ENCODE data around the gene RRP1.

RRP1 gene

DNA sequence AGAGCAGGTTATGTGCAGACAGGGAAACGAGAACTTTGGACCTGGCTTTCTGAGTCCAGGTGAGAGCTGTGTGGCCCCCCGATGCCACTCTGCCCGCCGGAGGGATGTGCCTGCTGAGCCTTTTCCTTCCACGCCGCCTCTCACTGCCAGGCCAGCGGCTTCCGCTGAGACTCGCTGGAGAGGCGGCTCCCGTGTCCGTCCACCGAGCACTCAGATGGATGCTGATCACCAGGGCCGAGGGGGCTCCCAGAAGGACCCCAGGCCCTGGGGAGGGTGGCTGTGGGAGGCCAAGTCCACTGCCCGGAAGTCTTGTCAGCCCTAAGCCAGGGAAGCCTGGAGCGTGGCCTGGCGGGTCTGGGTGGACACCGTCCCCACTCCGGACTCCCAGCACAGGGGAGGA lies 29.7 kb upstream of the RRP1 start:
- no peak for DNase-seq

DNA sequence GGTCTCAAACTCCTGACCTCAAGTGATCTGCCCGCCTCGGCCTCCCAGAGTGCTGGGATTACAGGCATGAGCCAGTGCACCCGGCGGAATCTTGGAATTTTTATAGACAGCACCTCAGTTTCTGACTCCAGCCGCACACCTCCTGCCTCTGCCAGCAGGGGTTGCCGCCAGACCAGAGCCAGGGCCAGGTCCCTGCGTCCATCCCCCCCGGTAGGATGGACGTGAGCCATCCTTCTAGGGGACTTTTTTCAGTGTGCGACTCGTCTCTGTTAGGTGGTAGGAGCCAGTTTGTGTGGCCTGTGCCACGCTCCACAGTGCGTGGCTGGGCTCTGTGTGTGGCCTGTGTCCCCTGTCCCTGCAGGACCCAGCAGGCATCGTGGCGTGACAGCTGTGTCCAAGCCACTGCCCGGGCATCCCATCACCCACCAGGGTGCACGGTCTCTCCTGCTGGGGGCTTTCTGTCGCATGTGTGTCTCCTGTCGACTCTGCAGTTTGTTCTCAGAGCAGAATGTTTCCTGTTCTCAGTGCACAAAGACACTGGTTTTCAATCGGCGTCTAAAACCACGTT lies 28.9 kb upstream of the RRP1 start:
- DNase-seq, result no peak

DNA sequence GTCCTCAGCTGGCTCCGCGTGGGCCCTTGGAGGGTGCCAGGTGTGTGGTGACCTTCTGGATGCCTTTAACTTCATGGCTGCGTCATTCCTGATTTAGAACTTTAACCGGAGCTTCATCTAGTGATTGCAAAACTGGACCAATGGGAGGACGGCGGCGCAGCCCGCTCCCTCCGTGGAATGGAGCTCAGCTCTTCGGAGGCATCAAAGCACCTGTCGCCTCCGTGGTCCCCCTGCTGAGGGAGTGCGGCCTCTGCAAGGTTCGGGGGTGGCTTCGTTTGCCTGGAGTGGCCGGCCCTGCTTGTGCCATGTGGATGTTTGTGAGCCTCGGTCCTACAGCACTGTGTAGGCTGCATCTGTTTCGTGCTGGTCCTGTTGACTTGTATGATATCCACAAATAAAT lies 27.5 kb upstream of the RRP1 start:
- no peak for DNase-seq

DNA sequence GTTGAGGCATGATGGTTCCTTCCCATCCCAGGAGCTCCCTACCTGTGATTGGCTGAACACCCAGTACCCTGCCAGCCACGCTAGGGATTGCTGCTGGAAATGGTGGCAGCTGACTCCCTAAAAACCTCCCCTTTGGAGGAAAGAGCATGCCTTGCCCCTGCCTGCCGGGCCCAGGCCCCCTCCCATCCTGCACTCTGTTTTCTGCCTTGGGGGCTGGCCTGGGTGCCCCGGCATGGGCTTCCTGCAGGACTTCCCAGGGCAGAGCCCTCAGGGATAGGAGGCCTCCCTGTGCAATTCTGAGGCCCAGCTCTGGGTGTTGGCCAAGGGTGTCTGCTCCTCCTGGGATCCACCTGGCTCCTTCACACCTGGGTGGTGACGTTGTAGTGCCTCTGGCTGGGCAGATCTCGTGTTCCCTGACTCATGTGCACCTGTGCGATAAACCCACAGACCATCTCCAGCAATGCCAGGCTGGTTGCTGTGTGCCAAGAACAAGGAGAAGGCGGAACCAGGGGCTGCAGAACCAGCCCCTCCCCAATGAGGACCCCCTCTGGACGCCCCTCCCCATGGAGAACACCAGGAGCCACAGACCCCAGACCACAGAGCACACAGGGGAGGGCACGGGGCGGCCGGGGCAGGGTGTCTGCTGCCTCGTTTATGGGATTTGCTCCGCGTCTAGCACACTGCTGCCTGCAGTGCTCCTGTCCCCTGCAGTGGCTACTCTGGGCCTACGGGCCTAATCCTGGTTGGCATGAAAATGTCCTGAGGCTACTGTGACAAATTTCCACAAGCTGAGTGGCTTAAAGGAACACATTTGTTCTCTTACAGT lies 26.9 kb upstream of the RRP1 start:
- DNase-seq, result no peak

DNA sequence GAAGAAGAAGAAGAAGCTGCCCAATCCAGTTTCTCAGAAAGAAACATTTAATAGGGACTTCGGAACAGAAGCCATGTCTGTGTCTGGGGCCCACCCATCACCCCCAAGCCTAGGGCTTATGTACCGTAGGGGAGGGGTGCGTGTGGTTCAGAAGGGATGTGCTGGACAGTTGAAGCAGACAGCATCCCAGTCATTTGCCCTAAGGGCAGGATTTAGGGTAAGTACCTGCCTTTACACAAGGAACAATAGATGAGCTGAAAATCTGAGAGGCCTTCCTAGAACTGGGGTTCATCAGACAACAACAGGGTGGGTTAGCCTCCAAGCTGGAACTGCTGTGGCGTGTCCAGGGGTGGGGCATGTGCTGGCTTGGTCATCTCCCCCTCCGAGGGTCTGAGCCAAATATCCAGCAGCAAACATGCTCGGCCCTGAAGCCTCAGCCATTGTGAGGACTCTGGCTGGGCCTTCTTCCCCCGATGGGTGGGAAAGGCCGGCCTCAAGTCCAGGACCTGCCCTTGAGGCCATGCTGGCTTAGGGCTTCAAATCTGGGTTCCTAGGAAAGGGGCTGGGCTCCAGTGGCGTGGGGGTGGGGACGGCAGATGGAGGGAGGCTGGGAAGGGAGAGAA lies 25.4 kb upstream of the RRP1 start:
- DNase-seq, result no peak

DNA sequence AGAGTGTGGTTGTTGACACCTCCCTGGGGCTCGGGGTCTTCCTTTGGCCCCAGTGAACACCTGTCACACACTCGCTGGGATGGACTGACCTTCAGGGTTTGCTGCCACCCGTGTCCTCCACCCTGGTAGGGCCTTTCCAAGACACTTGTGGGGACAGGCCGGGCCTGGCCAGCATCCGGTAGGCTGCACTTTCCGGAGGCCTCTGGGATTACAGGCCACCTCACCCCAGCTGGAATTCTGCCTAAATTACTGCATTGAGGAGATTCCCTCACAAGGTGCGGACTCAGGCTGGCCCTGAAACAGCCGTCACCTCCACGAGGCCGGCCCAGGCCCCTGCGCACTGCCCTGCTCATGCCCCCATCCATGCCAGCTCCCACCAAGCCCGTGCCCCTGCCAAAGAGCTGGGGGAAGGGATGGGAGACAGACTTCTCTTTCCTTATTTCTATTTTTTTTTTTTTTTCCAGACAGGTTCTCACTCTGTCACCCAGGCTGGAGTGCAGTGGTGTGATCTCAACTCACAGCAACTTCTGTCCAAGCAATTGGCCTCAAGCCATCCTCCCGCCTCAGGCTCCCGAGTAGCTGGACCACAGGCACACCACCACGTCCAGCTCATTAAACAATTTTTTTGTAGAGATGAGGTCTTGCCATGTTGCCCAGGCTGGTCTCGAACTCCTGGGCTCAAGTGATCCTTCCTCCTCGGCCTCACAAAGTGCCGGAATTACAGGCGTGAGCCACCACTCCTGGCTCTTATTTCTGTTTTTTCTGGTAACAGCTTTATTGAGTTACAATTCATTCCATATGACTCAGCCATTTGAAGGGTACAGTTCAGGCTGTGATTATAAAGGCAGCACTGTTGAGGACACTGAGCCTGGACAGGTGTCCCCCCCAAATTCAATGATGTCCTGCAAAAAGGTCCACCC lies 24.5 kb upstream of the RRP1 start:
- no peak for DNase-seq

DNA sequence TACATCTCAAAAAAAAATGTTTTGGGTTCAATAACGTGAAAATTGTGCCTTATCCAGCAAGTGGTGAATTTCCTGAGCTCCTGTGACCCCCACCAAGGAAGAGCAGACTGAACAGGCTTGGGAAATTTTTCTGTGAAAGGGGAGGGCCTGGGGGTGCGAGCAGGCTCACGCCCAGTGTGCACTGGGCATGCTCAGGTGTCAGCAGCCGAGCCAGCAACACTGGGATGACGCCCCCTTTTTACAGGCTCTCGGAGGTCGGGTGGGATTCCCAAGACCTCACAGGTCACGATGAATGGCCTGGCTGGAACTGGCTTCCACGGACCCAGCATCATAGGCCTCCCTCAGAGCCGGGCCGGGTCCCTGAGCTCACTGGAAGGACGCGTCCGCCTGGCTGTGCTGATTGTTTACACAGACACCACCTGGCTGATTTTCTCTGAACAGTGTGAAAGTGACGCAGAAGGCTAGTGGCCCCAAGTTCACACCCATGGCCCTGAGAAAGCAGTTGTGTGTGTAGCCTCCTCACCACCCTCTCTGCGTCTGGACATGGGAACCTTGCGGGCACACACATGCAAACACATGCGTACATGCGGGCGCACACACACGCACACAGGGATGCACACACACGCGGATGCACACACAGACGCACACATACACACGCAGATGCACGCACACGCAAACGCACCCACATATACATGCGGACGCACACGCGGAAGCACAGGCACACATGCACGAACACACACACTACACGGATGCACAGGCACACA lies 22.5 kb upstream of the RRP1 start:
- DNase-seq, result no peak

DNA sequence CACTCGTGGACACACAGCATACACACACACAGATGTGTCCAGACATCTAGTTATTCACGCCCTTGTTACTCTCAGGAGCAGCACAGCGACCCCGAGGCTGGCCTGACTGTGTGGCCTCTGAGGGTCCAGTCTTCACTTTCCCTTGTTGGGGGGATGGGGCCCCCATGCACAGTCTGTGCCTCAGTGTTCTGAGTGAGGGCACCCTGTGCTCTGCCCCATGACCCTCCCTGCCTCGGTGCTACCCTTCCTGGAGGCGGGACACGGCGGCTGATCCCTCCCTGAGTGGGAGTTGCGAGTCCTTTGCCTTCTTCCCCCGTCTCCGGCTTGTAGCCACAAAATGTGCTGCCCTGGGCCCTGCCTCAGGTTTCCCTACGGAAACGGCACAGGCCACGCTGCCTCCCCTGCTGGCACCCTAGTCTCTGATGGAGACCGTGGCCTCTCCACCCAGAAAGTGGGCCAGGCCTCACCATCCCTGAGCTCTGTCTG lies 21.8 kb upstream of the RRP1 start:
- DNase-seq, result no peak

DNA sequence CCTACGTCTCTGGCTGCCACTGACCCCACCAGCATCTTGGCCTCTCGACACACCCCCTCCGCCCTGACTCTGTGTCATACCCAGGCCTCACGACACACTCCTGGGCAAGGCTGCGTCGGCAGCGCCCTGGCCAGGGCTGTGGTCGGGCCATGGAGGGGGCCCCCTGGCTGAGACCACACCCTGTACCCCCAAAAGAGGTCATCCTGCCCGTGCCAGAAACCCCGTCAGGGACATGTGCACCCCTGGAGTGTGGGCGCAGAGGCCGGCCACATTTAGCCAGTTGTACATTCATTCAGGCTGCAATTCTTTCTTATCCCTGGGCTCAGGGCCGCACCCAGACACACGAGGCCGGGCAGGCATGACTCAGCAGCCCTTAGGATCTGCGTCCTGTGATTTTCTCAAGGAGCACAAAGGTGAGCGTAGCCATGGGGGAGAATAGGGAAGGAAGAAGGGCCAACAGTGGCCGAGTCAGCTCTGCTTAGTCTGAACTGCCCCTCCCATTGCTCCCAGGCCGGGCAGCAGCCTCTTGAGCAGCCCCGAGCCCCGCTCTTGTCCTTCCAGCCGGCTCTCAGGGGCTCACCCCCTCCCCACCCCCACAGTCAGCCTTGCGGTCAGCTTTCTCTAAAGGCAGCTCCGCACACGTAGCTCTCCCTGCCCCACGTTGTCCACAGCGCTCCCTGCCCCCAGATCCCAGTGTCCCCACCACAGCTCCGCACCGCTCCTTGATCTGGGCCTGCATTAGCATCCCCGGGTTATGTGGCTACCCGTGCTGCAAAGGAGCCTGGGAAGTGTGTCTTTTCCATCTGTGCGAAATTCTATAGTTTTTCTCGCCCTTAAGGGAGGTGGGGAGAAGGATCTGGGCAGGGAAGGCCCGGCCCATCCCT lies 21.2 kb upstream of the RRP1 start:
- DNase-seq, result no peak

DNA sequence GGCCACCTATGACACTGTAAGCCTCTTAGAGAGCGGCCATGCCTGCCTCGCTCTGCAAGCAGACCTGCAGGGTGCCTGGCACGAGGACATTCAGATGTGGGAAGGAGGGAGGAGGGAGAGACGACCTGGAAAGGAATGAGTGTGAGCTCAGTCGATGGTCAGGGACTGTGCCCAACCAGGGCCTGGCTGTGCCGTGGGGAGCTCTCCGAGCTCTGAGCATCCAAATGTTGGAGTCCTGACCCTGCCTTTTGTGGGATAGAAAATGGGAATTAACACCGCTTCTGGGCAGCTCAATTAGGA lies 20.6 kb upstream of the RRP1 start:
- DNase-seq, result no peak

DNA sequence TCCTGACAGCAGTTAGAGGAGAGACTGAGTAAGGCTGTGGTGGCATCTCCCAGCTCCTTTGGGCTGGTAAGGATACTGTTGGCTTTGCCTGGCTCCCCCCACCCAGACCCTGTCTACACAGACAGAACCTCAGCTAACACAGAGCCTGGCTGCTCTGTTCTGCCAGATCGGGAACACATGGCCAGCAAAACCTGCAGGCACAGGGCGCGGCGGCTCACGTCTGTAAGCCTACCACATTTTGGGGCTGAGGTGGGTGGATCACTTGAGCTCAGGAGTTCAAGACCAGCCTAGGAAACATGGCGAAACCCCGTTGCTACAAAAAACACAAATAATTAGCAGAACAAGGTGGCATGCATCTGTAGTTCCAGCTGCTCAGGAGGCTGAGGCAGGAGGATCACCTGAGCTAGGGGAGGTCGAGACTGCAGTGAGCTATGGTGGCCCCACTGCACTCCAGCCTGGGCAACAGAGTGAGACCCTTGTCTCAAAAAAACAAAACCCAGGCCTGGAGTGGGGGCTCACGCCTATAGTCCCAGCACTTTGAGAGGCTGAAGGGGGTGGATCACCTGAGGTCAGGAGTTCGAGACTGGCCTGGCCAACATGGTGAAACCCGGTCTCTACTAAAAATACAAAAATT lies 19.9 kb upstream of the RRP1 start:
- DNase-seq, result no peak

DNA sequence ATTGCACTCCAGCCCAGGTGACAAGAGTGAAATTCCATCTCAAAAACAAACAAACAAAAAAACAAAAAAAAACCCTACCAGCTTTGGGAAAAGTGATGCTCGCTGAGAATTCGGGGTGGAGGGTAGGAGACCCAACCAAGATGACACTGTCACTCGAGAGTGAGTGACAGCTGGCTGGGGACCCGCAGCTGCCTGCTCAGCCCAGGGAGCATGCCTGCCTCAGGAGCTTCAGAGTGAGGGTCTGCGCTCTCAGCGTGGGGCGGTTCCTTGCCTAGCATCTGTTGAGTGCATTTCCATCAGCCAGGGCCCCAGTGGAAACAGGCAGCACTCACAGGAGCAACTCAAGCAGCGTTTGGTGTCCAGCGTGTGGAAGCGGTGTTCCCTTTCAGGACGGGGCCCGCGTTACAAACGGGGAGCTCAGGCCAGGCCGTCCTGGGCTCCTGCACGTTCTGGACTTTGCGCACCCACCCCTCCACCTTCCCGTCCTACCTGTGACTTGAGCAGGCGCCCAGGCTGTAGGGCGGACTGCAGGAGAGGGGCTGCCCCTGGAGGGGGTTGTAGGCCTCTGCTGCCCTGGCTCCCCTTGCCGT lies 19.2 kb upstream of the RRP1 start:
- no peak for DNase-seq

DNA sequence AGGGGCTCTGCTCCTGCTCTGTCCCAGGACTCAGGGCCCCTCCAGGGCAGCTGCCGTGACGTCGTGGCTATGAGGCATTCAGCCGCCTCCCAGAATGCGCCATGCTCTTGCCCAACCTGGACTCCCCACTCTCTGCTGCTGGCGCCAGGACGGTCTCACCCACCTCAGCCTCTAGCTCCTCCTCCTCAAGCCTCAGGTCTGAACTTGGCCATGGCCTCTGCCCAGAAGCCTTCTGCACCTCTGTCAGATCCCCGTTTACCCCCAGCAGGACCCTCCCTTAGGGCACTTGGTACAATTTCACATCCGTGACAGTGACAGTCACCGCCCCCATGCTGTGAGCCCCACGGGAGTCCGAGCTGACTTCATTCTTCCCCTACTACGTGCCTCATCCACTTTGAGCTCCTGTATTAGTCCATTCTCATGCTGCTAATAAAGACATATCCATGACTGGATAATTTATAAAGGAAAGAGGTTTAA lies 18.1 kb upstream of the RRP1 start:
- no peak for DNase-seq

DNA sequence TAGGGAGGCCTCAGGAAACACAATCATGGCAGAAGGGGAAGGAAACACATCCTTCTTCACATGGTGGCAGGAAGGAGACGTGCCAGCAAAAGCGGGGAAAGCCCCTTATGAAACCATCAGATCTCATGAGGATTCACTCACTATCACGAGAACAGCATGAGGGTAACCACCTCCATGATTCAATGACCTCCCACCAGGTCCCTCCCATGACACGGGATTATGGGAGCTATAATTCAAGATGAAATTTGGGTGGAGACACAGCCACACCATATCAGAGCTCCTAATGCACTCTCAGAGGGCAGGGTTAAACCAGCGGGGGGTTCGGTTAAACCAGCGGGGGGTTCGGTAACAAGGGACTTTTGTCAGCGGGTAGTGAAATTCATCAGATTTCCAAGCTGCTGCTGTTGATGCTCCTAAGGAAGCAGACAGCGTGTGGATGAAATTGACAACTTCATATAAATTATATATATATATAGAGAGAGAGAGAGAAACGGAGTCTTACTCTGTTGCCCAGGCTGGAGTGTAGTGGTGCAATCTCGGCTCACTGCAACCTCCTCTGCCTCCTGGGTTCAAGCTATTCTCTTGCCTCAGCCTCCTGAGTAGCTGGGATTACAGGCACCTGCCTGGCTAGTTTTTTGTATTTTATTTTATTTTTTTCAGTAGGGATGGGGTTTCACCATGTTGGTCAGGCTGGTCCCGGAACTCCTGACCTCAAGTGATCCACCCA lies 17.5 kb upstream of the RRP1 start:
- DNase-seq, result no peak

DNA sequence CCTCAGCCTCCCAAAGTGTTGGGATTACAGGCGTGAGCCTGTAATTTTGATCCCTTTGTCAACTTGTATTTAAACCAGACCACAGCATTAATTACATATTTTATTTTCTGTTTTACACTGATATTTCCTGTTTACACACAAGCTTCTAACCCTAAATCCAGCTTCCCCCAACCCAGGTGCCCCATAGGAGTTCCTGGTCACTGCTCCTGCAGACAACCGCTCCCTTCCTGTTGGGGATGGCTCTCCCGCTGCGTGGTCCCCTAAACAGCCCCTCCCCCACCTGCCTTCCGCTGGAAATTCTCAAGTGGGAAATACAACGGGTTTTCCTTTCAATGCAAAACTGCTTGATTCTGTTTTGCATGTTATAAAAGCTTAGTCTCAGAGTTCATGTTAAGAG lies 17.0 kb upstream of the RRP1 start:
- no peak for DNase-seq

DNA sequence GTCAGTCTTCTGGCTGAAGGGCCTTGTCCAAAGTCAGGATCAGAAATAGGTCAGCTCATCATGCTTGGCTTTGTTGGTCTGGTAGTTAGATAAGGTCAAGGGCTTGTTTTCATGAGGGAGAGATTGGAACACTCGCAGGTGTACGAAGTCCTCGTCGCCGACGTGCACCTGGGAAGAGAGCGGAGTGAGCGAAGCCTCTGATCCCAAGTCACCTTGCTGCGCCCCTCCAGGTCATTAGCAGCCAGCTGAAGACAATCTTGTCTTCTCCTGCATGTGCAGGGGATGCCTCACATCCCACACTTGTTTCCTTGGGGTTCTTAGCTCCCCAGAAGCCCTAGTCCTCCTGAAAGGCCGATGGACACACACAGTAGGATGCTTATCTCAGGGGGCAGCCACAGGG lies 15.2 kb upstream of the RRP1 start:
- no peak for DNase-seq

DNA sequence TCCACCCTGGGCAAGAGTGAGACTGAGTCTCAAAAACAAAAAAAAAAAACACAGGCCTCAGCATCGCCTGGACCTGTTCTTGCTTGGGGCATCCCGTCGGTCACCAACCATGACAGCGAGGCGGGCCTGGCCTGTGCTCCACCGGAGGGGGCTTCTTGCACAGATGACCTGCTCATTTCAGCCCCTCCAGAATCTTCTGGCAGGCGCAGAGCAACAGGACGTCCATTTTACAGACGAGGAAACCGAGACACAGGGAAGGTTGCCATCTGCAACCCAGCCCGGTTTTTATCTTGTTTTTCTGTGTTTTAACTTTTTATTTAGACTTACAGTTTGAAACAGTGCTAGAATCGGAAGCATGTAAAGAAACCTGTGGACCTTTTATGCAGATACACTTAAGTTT lies 14.2 kb upstream of the RRP1 start:
- no peak for DNase-seq

DNA sequence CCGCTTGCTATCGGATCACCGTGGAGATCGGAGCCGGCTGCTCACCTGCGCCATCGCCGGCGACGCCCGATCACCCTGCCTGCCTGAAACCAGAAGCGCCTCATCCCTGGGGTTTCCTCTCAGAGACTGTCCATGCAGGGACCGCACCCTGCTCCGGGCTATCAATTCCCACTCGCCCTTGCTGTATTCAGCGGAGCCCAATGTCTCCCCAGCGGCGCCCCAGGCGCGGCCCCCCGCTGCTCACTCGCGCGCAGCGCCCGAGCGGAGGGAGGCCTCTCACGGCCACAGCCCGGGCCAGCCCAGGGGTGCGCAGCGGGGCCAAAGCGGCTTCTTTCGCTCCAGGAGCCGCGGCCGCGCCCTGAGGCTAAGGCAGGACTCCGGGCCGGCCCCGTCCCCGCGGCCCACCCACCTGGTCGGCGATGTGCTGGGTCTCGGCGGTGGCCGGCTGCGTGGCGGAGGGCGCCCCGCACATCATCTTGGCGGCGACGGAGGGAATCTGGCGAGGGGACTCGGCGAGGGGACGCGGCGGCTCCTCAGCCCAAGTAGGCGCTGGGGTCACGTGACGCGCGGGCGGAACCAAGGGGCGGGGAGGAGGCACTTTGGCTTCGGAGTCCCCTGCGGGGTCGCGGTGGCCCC lies 13.5 kb upstream of the RRP1 start, which contains the start of gene CSTB:
Gene CSTB (minus strand): TSS at position 514 of the 636 bp plus-strand sequence. CDS start 39 bp downstream, at position 475.
- DNase-seq, result peak; percentile 65

DNA sequence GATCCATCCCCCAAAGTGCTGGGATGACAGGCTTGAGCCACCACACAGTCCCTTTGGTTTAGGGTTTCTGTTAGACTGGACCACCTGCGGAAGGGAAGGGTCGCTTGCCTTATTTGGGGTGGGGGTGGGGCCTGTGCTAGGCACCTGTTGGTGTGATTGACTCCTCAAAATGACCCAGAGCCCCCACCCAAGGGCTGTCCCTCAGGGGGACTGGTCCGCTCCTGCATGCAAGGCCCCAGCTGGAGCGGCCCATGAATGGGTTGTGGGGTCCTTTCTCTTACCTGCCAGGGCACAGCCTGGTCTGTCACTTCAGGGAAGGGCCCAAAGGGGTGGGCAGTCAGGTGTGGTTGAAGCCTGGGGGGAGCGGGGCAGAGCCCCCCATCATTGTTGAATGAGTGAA lies 11.4 kb upstream of the RRP1 start:
- no peak for DNase-seq
